ENCODE data around the gene PHLDB1.
A peak's percentile ranks its signal among the peaks of the same experiment; 100 is the strongest.

Gene PHLDB1

GRCh38 chr11:118699506-118700220 is 92.2 kb downstream of the PHLDB1 start:
- H2BK5ac ChIP-seq (ENCODE audit: low read depth, low read length, poor library complexity), result no peak overlapping the region
- no peak overlapping the region for H2BK120ac ChIP-seq (ENCODE audit: insufficient read depth, low read length, poor library complexity)
- H3K4me3 ChIP-seq (ENCODE audit: low read depth, low read length), result no peak overlapping the region
- no peak overlapping the region for H4K12ac ChIP-seq (ENCODE audit: low read depth, low read length)
- peaks cover 3% of the 10 kb centered on the region for H3K9me3 ChIP-seq (ENCODE audit: insufficient read depth, low read depth, low read length)
- no peak overlapping the region for H4K91ac ChIP-seq (ENCODE audit: low read depth, low read length)
- no peak overlapping the region for H3K4ac ChIP-seq (ENCODE audit: low read depth, low read length)
- H2AK5ac ChIP-seq (ENCODE audit: low read length), result no peak overlapping the region
- H3K27ac ChIP-seq (ENCODE audit: low read depth, low read length), result no peak overlapping the region
- peaks cover 0 to 2% of the 10 kb centered on the region in 2 experiments for H3K4me1 ChIP-seq (ENCODE audit: control insufficient read depth in 1 of 2, insufficient read depth in 2 of 2, low read length in 2 of 2)
- no CpG with 5 or more reads among the region's 7 CpGs for WGBS (ENCODE audit: extremely low coverage, insufficient coverage, insufficient read length)
- H2BK12ac ChIP-seq (ENCODE audit: low read length), result no peak overlapping the region
- no peaks in the 10 kb centered on the region for H3K36me3 ChIP-seq (ENCODE audit: control insufficient read depth in 1 of 2, insufficient read depth in 2 of 2, low read length in 2 of 2)
- DNase-seq, result no peak
- no peak overlapping the region for H3K18ac ChIP-seq (ENCODE audit: low read length)
- no peak overlapping the region for H3K14ac ChIP-seq (ENCODE audit: low read length)
- H3K4me2 ChIP-seq (ENCODE audit: low read length), result no peak overlapping the region
- no peak overlapping the region for H3K9ac ChIP-seq (ENCODE audit: low read length)
- no peak overlapping the region for H2AFZ ChIP-seq (ENCODE audit: insufficient read depth, low read length, poor library complexity)
- H3K79me2 ChIP-seq (ENCODE audit: control insufficient read depth, insufficient read depth, low read length, poor library complexity), result no peaks in the 10 kb centered on the region
- no peaks in the 10 kb centered on the region for H3K27me3 ChIP-seq (ENCODE audit: insufficient read depth, low read length)
- H3K79me1 ChIP-seq (ENCODE audit: low read length), result no peaks in the 10 kb centered on the region
- H4K8ac ChIP-seq (ENCODE audit: low read depth, low read length), result no peak overlapping the region
- H3K23ac ChIP-seq (ENCODE audit: low read length), result no peak overlapping the region

GRCh38 chr11:118703563-118704106 is 96.2 kb downstream of the PHLDB1 start:
- H3K27me3 ChIP-seq (ENCODE audit: insufficient read depth, low read length), result no peaks in the 10 kb centered on the region
- no peak overlapping the region for H3K23ac ChIP-seq (ENCODE audit: low read length)
- H4K91ac ChIP-seq (ENCODE audit: low read depth, low read length), result no peak overlapping the region
- H3K14ac ChIP-seq (ENCODE audit: low read length), result no peak overlapping the region
- no peak overlapping the region for H2BK120ac ChIP-seq (ENCODE audit: insufficient read depth, low read length, poor library complexity)
- DNase-seq, result no peak
- no peak overlapping the region for H2BK5ac ChIP-seq (ENCODE audit: low read depth, low read length, poor library complexity)
- no CpG with 5 or more reads among the region's 5 CpGs for WGBS (ENCODE audit: extremely low coverage, insufficient coverage, insufficient read length)
- no peak overlapping the region for H2AK5ac ChIP-seq (ENCODE audit: low read length)
- H4K8ac ChIP-seq (ENCODE audit: low read depth, low read length), result no peak overlapping the region
- H3K9ac ChIP-seq (ENCODE audit: low read length), result no peak overlapping the region
- H3K27ac ChIP-seq (ENCODE audit: low read depth, low read length), result no peak overlapping the region
- peaks cover 3% of the 10 kb centered on the region for H3K9me3 ChIP-seq (ENCODE audit: insufficient read depth, low read depth, low read length)
- H2AFZ ChIP-seq (ENCODE audit: insufficient read depth, low read length, poor library complexity), result no peak overlapping the region
- peaks cover 7% of the 10 kb centered on the region for H3K79me1 ChIP-seq (ENCODE audit: low read length)
- H3K4me2 ChIP-seq (ENCODE audit: low read length), result no peak overlapping the region
- H3K36me3 ChIP-seq (ENCODE audit: control insufficient read depth in 1 of 2, insufficient read depth in 2 of 2, low read length in 2 of 2), result no peaks in the 10 kb centered on the region
- no peak overlapping the region for H4K12ac ChIP-seq (ENCODE audit: low read depth, low read length)
- H3K79me2 ChIP-seq (ENCODE audit: control insufficient read depth, insufficient read depth, low read length, poor library complexity), result peaks cover 3% of the 10 kb centered on the region
- no peak overlapping the region for H3K4ac ChIP-seq (ENCODE audit: low read depth, low read length)
- H3K4me1 ChIP-seq (ENCODE audit: control insufficient read depth in 1 of 2, insufficient read depth in 2 of 2, low read length in 2 of 2), result peaks cover 3 to 6% of the 10 kb centered on the region in 2 experiments
- no peak overlapping the region for H2BK12ac ChIP-seq (ENCODE audit: low read length)
- no peak overlapping the region for H3K18ac ChIP-seq (ENCODE audit: low read length)
- no peak overlapping the region for H3K4me3 ChIP-seq (ENCODE audit: low read depth, low read length)

GRCh38 chr11:118705111-118705741 is 97.8 kb downstream of the PHLDB1 start:
- Histone ChIP-seq H3K36me3 (ENCODE audit: control insufficient read depth in 1 of 2, insufficient read depth in 2 of 2, low read length in 2 of 2) (no peaks in the 10 kb centered on the region), H3K9ac (ENCODE audit: low read length) (no peak overlapping the region), H3K79me1 (ENCODE audit: low read length) (peaks cover 7% of the 10 kb centered on the region), H3K4me1 (ENCODE audit: control insufficient read depth in 1 of 2, insufficient read depth in 2 of 2, low read length in 2 of 2) (peaks cover 3 to 8% of the 10 kb centered on the region in 2 experiments), H3K14ac (ENCODE audit: low read length) (no peak overlapping the region), H4K91ac (ENCODE audit: low read depth, low read length) (no peak overlapping the region), H3K4ac (ENCODE audit: low read depth, low read length) (no peak overlapping the region), H2BK5ac (ENCODE audit: low read depth, low read length, poor library complexity) (no peak overlapping the region), H3K9me3 (ENCODE audit: insufficient read depth, low read depth, low read length) (peaks cover 3% of the 10 kb centered on the region), H2AFZ (ENCODE audit: insufficient read depth, low read length, poor library complexity) (no peak overlapping the region), H3K27ac (ENCODE audit: low read depth, low read length) (no peak overlapping the region), H3K27me3 (ENCODE audit: insufficient read depth, low read length) (no peaks in the 10 kb centered on the region), H2BK120ac (ENCODE audit: insufficient read depth, low read length, poor library complexity) (no peak overlapping the region), H3K4me2 (ENCODE audit: low read length) (no peak overlapping the region), H3K4me3 (ENCODE audit: low read depth, low read length) (no peak overlapping the region), H4K12ac (ENCODE audit: low read depth, low read length) (no peak overlapping the region), H3K23ac (ENCODE audit: low read length) (no peak overlapping the region), H3K79me2 (ENCODE audit: control insufficient read depth, insufficient read depth, low read length, poor library complexity) (peaks cover 3% of the 10 kb centered on the region), H4K8ac (ENCODE audit: low read depth, low read length) (no peak overlapping the region), H2AK5ac (ENCODE audit: low read length) (no peak overlapping the region), H3K18ac (ENCODE audit: low read length) (no peak overlapping the region), H2BK12ac (ENCODE audit: low read length) (no peak overlapping the region)
- WGBS (ENCODE audit: extremely low coverage, insufficient coverage, insufficient read length), result no CpG with 5 or more reads among the region's 15 CpGs
- no peak for DNase-seq

GRCh38 chr11:118705791-118706545 is 98.6 kb downstream of the PHLDB1 start:
- no peak overlapping the region for H2BK5ac ChIP-seq (ENCODE audit: low read depth, low read length, poor library complexity)
- no peak overlapping the region for H3K4me3 ChIP-seq (ENCODE audit: low read depth, low read length)
- H3K4ac ChIP-seq (ENCODE audit: low read depth, low read length), result no peak overlapping the region
- WGBS (ENCODE audit: extremely low coverage, insufficient coverage, insufficient read length), result no CpG with 5 or more reads among the region's 12 CpGs
- H4K12ac ChIP-seq (ENCODE audit: low read depth, low read length), result no peak overlapping the region
- no peak overlapping the region for H3K23ac ChIP-seq (ENCODE audit: low read length)
- H4K91ac ChIP-seq (ENCODE audit: low read depth, low read length), result peak overlapping the region; percentile 71
- no peaks in the 10 kb centered on the region for H3K36me3 ChIP-seq (ENCODE audit: control insufficient read depth in 1 of 2, insufficient read depth in 2 of 2, low read length in 2 of 2)
- H3K4me1 ChIP-seq (ENCODE audit: control insufficient read depth in 1 of 2, insufficient read depth in 2 of 2, low read length in 2 of 2), result peaks cover 3 to 8% of the 10 kb centered on the region in 2 experiments
- no peak overlapping the region for H3K4me2 ChIP-seq (ENCODE audit: low read length)
- no peak overlapping the region for H3K27ac ChIP-seq (ENCODE audit: low read depth, low read length)
- no peaks in the 10 kb centered on the region for H3K27me3 ChIP-seq (ENCODE audit: insufficient read depth, low read length)
- H3K18ac ChIP-seq (ENCODE audit: low read length), result peak overlapping the region; percentile 55
- H2AFZ ChIP-seq (ENCODE audit: insufficient read depth, low read length, poor library complexity), result no peak overlapping the region
- H2AK5ac ChIP-seq (ENCODE audit: low read length), result peak overlapping the region; percentile 96
- H3K9ac ChIP-seq (ENCODE audit: low read length), result no peak overlapping the region
- H3K79me2 ChIP-seq (ENCODE audit: control insufficient read depth, insufficient read depth, low read length, poor library complexity), result peaks cover 3% of the 10 kb centered on the region
- DNase-seq, result no peak
- peak overlapping the region; percentile 86 for H3K14ac ChIP-seq (ENCODE audit: low read length)
- no peak overlapping the region for H4K8ac ChIP-seq (ENCODE audit: low read depth, low read length)
- H2BK12ac ChIP-seq (ENCODE audit: low read length), result peak overlapping the region; percentile 90
- no peaks in the 10 kb centered on the region for H3K9me3 ChIP-seq (ENCODE audit: insufficient read depth, low read depth, low read length)
- peaks cover 7% of the 10 kb centered on the region for H3K79me1 ChIP-seq (ENCODE audit: low read length)
- H2BK120ac ChIP-seq (ENCODE audit: insufficient read depth, low read length, poor library complexity), result peak overlapping the region; percentile 57
